C1 segment of cervical spinal cord (tissue), 14 donors: ENCODE results near the gene VWC2.

Experiments used
- DNase-seq, 14 donors: peaks; one replicate each; lab custom pipeline; 2025; lab: John Stamatoyannopoulos, UW

Gene VWC2

GRCh38 chr7:49773218-49773935 lies at the start of gene VWC2:
TSS of gene VWC2 (plus strand) at chr7:49773638. CDS start at chr7:49775436, 1,798 bp downstream.
- peak in 2 of 14 donors; percentile 52 to 56 for DNase-seq

GRCh38 chr7:49724071-49724470 lies 49.4 kb upstream of the VWC2 start:
- DNase-seq = no peak

GRCh38 chr7:49731836-49732235 lies 41.6 kb upstream of the VWC2 start:
- no peak for DNase-seq

GRCh38 chr7:49762666-49763065 lies 10.8 kb upstream of the VWC2 start:
- DNase-seq = no peak

- no peak for DNase-seq
Observed at GRCh38 chr7:49763791-49764190, 9.6 kb upstream of the VWC2 start.

- no peak for DNase-seq
Observed at GRCh38 chr7:49766966-49767365, 6.5 kb upstream of the VWC2 start.

GRCh38 chr7:49767719-49768118 lies 5.7 kb upstream of the VWC2 start:
- DNase-seq = no peak

GRCh38 chr7:49768254-49768653 lies 5.2 kb upstream of the VWC2 start:
- DNase-seq = no peak

- DNase-seq = no peak
Observed at GRCh38 chr7:49768835-49769234, 4.6 kb upstream of the VWC2 start.

- DNase-seq = no peak
Observed at GRCh38 chr7:49769285-49769857, 4.1 kb upstream of the VWC2 start.

- DNase-seq = no peak
Observed at GRCh38 chr7:49770838-49771237, 2.6 kb upstream of the VWC2 start.

- DNase-seq = no peak
Observed at GRCh38 chr7:49771427-49772176, 1.8 kb upstream of the VWC2 start.

GRCh38 chr7:49772916-49773217 lies 571 bp upstream of the VWC2 start:
- DNase-seq = no peak

GRCh38 chr7:49773936-49774458 lies 559 bp downstream of the VWC2 start:
- DNase-seq = peak in 2 of 14 donors; percentile 43 to 63

GRCh38 chr7:49774459-49775064 lies 1.1 kb downstream of the VWC2 start:
- DNase-seq = peak in 2 of 14 donors; percentile 34 to 63

- peak in 3 of 14 donors; percentile 15 to 77 (median 61) for DNase-seq
Observed at GRCh38 chr7:49775065-49775948, 1.9 kb downstream of the VWC2 start.

- peak in 2 of 14 donors; percentile 59 to 67 for DNase-seq
Observed at GRCh38 chr7:49775949-49776443, 2.6 kb downstream of the VWC2 start.

GRCh38 chr7:49776994-49777393 lies 3.6 kb downstream of the VWC2 start:
- DNase-seq = peak in 1 of 14 donors; percentile 85

GRCh38 chr7:49778731-49779270 lies 5.4 kb downstream of the VWC2 start:
- DNase-seq = peak in 1 of 14 donors; percentile 69

- DNase-seq = no peak
Observed at GRCh38 chr7:49780953-49781352, 7.5 kb downstream of the VWC2 start.

- DNase-seq = no peak
Observed at GRCh38 chr7:49781996-49782395, 8.6 kb downstream of the VWC2 start.
